ENCODE measurements around the gene OR6T1.

The OR6T1 gene, protein sequence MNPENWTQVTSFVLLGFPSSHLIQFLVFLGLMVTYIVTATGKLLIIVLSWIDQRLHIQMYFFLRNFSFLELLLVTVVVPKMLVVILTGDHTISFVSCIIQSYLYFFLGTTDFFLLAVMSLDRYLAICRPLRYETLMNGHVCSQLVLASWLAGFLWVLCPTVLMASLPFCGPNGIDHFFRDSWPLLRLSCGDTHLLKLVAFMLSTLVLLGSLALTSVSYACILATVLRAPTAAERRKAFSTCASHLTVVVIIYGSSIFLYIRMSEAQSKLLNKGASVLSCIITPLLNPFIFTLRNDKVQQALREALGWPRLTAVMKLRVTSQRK

DNA sequence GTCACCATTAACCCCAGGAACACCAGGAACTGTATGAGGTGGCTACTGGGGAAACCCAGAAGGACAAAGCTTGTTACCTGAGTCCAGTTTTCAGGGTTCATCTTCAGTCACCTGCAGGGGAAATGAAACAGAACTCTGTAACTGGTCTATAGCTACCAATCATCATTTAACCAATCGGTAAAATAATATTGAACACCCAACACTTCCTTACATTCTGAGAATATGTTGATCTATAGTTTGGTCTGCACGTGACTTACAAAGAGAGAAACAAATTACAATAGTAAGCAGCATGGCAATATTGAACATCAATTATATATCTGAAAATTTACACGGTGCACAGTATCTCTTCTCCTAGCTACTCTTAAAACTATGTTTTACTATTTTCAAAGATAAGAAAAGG, at the start of gene OR6T1:
Gene OR6T1, minus strand, starts transcription at position 101 of the 400 bp plus-strand sequence. Its CDS starts 0 bp downstream, at position 101.
- no peak for TF ChIP-seq JUND (IDR thresholded peaks at IDR 0.05; ENCODE audit: low read depth)
- no peak for DNase-seq (ENCODE audit: low read depth in 1 of 2, low spot score in 1 of 2)
- in situ Hi-C loops (cut with HindIII; ENCODE audit: low pct_unique_long_range_greater_than_20kb, low sequenced_read_pairs), result no loop called here

DNA sequence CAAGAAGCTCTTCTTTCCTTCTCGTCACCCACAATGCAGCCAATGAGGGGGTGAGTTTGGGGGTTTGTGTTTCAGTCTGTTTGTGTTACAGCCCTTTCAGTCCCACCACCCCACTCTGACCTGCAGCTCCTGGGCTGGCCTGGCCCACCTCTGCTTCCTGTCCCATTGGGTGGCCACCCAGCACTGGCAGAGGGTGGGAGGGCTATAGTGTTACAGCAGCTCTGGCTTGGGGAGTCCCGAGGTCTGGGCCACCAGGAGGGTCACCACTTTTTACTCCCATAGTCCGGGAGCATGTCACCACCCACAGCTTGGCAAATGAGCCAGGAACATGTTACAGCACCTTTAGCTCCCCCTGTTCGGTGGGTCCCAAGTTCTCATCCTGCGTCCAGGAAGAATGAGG, 35.7 kb upstream of the OR6T1 start:
- TF ChIP-seq JUND (IDR thresholded peaks at IDR 0.05; ENCODE audit: low read depth), result no peak
- in situ Hi-C loops (cut with HindIII; ENCODE audit: low pct_unique_long_range_greater_than_20kb, low sequenced_read_pairs), result no loop called here

DNA sequence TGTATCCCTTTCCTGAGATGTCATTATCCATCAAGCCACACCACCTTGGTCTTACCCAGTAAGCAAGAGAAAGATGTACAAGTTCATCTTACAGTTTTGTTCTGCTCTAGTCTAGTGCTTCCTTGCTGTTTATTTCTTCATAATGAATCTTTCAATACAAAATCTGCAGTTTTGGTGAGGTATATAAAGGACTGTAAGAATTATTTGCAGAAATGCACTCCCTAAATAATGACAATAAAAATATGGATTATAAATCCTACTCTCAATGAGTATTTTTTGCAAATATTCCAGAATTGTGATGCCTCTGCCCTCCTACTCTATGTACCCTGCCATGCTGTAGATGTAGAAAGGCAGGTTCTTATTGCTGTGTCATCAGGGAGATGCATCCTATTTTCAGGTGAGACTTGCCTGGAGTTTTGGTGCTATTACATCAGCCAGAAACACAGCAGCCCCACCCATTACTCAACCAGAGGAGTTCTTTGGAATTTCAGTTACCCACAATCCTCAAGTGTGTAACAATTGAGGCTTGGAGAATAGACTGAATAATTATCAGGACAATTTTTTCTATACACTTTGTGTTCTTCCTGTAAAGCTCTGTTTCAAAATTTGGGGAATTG, 34.2 kb upstream of the OR6T1 start, which contains the start of gene OR10S1:
Gene OR10S1, minus strand, starts transcription at position 51 of the 617 bp plus-strand sequence. CDS start 117 bp downstream, outside the sequence.
- in situ Hi-C loops (cut with HindIII; ENCODE audit: low pct_unique_long_range_greater_than_20kb, low sequenced_read_pairs), result no loop called here
- DNase-seq (ENCODE audit: low read depth in 1 of 2, low spot score in 1 of 2), result no peak
- TF ChIP-seq JUND (IDR thresholded peaks at IDR 0.05; ENCODE audit: low read depth), result no peak

More for the DNA sequence above, 35.7 kb upstream of the OR6T1 start:
- DNase-seq (ENCODE audit: low read depth in 1 of 2, low spot score in 1 of 2), result no peak

DNA sequence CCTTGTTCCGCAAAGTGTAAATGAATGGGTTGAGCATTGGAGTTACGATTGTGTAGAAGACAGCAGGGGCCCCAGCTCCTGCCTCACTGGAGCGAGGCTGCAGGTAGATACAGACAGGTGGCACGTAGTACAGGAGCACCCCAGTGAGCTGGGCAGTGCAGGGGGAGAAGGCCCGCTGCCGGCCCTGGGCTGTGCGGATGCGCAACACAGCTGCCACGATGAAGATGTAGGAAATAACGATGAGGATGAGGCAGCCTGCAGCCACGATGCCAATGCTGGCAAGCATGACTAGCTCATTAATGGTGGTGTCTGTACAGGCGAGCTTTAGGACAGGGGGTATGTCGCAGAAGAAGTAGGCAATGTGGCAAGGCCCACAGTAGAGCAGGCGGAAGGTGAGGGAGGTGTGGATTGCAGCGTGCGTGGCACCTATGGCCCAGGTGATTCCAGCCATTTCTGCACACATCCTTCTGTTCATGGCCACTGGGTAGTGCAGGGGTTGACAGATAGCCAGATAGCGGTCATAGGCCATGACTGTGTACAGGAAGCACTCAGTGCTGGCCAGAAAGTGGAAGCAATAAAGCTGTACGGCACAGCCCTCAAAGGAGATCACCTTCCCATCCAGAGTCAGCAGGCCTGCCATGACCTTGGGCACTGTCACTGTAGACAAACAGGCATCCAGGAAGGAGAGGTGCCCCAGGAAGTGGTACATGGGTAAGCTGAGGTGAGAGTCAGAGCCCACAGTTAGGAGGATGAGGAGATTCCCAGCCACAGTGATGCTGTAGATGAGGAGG, 33.3 kb upstream of the OR6T1 start:
- TF ChIP-seq JUND (IDR thresholded peaks at IDR 0.05; ENCODE audit: low read depth), result no peak
- DNase-seq (ENCODE audit: low read depth in 1 of 2, low spot score in 1 of 2), result no peak
- in situ Hi-C loops (cut with HindIII; ENCODE audit: low pct_unique_long_range_greater_than_20kb, low sequenced_read_pairs), result no loop called here

DNA sequence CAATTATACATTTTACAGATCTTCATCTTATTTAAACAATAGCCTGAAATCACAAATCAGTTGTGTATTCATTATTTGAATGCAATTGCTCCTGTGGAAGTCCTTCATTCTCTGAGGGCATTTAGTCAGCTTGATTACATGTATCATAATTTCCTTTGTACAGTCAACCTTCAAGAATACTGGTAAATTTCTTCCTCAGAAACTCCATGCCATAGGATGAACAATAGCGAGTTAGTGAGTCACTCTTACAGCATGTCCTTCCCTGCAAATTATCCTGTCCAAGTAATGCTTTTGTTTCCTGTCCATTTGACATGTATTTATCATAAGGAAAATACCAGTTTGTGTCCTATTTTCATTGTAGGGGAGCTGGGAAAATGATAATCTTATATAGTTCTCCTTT, 30.2 kb upstream of the OR6T1 start:
- TF ChIP-seq JUND (IDR thresholded peaks at IDR 0.05; ENCODE audit: low read depth), result no peak
- DNase-seq (ENCODE audit: low read depth in 1 of 2, low spot score in 1 of 2), result no peak
- in situ Hi-C loops (cut with HindIII; ENCODE audit: low pct_unique_long_range_greater_than_20kb, low sequenced_read_pairs), result no loop called here

DNA sequence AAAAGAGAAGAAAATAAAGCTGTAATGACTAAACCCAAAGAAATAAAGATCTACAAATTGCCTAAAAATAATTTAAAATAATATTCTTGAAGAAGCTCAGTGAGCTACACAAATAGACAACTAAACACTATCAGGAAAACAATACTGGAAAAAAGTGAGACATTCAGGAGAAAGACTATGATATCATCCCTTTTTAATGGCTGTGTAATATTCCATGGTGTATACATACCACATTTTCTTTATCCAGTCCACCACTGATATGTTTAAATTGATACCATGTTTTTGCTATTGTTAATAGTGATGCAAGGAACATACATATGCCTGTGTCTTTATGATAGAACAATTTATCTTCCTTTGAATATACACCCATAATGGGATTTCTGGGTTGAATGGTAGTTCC, 13.1 kb upstream of the OR6T1 start:
- no peak for DNase-seq (ENCODE audit: low read depth in 1 of 2, low spot score in 1 of 2)
- in situ Hi-C loops (cut with HindIII; ENCODE audit: low pct_unique_long_range_greater_than_20kb, low sequenced_read_pairs), result no loop called here
- no peak for TF ChIP-seq JUND (IDR thresholded peaks at IDR 0.05; ENCODE audit: low read depth)

DNA sequence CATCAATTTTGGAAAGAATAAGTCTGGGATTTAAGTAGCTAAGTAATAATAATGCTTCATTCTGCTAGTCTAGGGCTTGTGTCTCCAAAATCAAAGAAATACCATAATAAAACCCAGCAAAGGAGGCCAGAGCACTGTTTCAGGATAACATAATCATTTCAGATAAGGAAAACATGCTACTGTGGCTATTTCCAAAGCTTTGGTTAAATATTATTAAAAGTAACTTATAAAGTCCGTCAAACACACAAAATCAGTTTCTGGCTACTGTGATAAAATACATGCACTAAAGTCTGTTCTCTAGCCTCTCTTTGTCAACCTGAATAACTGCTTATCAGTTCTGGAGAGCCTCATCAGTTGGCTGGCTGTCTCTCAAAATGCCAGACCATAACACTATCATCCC, 1.5 kb upstream of the OR6T1 start:
- TF ChIP-seq JUND (IDR thresholded peaks at IDR 0.05; ENCODE audit: low read depth), result no peak
- DNase-seq (ENCODE audit: low read depth in 1 of 2, low spot score in 1 of 2), result no peak
- in situ Hi-C loops (cut with HindIII; ENCODE audit: low pct_unique_long_range_greater_than_20kb, low sequenced_read_pairs), result no loop called here

DNA sequence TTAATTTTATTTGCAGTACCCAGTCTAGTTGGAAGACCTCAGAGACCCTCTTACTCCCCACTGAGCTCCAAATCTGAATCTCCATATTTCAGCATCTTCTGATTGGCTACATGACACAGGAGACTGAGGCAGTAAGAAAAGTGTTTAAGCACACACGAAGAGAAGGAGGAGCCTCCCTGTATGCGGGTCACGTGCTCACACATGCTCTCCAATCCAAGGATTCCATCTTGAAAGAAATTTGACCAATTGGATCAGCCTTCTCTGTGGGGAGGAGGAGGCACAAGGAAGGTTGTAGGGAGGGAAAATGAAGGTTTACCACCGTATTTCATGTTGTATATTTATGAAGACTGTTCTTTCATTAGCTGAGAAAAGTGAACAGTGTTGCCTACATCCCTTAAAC, 1.2 kb downstream of the OR6T1 start:
- in situ Hi-C loops (cut with HindIII; ENCODE audit: low pct_unique_long_range_greater_than_20kb, low sequenced_read_pairs), result no loop called here
- TF ChIP-seq JUND (IDR thresholded peaks at IDR 0.05; ENCODE audit: low read depth), result no peak
- DNase-seq (ENCODE audit: low read depth in 1 of 2, low spot score in 1 of 2), result no peak

DNA sequence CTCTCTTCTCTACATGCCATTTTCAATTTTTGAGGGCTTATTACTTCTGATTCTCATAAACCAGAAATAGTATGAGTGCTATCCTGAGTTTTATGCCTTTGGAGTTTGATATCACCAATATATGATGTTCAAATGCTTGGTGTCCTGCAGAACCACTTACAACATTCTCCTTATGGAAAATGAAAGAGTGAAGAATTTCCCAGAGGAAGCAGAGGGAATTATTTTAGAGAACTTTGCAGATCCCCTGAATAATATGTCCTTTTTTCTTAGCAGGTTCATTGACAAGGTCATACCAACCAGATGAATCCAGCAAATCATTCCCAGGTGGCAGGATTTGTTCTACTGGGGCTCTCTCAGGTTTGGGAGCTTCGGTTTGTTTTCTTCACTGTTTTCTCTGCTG, 4.3 kb downstream of the OR6T1 start, which contains the start of gene OR4D5:
Gene OR4D5, plus strand, starts transcription at position 301 of the 400 bp plus-strand sequence. Its CDS starts 0 bp downstream, at position 301.
- TF ChIP-seq JUND (IDR thresholded peaks at IDR 0.05; ENCODE audit: low read depth), result no peak
- in situ Hi-C loops (cut with HindIII; ENCODE audit: low pct_unique_long_range_greater_than_20kb, low sequenced_read_pairs), result no loop called here
- no peak for DNase-seq (ENCODE audit: low read depth in 1 of 2, low spot score in 1 of 2)

DNA sequence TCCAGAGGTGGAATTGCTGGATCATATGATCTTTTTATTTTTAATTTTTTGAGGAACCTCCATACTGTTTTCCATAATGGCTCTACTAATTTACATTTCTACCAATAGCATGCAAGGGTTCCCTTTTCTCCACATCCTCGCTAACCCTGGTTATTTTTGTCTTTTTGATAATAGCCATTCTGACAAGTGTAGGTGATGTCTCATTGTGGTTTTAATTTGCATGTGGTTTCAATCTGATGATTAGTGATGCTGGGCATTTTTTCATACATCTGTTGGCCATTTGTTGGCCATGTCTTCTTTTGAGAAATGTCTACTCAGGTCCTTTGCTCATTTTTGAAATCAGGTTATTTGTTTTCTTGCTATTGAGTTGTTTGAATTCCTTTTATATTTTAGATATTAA, 19.6 kb downstream of the OR6T1 start:
- no peak for DNase-seq (ENCODE audit: low read depth in 1 of 2, low spot score in 1 of 2)
- TF ChIP-seq JUND (IDR thresholded peaks at IDR 0.05; ENCODE audit: low read depth), result no peak
- in situ Hi-C loops (cut with HindIII; ENCODE audit: low pct_unique_long_range_greater_than_20kb, low sequenced_read_pairs), result no loop called here

DNA sequence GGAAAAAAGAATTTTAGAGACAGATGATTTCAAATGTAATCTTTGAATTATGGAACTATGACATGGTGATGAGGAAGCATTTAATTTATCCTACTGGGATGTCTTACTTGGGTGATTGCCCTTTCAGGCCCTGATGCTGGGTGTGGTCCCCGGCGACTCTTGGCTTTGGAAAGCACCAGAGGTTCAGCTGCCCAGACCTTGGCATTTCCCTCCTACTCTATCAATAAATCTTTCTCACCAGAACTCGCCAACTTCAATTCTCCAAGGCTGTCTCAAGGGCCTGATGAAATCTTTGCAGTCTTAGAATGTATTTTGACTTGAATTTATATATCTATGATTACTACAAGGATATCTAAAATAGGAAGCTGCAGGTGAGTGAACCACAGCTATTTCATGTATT, 22.7 kb downstream of the OR6T1 start:
- TF ChIP-seq JUND (IDR thresholded peaks at IDR 0.05; ENCODE audit: low read depth), result no peak
- no peak for DNase-seq (ENCODE audit: low read depth in 1 of 2, low spot score in 1 of 2)
- in situ Hi-C loops (cut with HindIII; ENCODE audit: low pct_unique_long_range_greater_than_20kb, low sequenced_read_pairs), result no loop called here

DNA sequence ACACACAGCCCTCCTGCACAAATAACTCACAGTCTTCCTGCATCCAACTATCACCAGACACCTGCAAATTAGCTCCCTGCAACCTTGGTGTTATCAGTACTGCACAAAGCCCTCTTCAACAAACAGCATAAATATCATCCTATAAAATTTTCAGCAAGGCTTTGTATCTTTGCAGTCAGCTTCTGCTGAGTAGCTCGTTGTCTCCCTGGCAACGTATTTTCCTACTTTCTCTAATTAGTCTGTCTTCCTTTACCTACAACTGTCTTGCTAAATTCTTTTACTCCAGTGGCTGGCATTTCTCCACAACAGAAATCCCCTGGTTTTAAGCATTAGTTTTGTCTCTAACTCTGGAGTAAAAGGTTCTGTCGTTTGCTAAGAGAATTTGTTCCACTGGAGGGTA, 37.8 kb downstream of the OR6T1 start:
- in situ Hi-C loops (cut with HindIII; ENCODE audit: low pct_unique_long_range_greater_than_20kb, low sequenced_read_pairs), result no loop called here
- no peak for TF ChIP-seq JUND (IDR thresholded peaks at IDR 0.05; ENCODE audit: low read depth)
- no peak for DNase-seq (ENCODE audit: low read depth in 1 of 2, low spot score in 1 of 2)

DNA sequence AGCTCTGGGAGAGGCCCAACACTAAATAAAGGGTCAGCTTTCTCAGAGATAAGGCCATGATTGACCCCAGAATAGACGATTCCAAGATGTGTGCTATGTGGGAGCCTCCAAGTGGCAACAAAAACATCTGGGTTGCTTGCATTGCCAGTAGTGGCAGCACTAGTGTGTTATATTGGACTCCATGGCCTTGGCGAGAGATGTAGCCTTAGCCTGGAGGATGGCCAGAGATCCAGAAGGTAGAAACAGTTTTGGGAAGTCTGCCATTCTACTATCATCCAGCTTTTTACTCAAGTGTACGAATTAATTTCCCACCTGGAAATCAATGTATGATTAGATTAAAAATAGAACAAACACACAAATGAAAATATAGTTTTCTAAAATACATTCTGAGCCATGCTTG, 38.7 kb downstream of the OR6T1 start:
- no peak for TF ChIP-seq JUND (IDR thresholded peaks at IDR 0.05; ENCODE audit: low read depth)
- no peak for DNase-seq (ENCODE audit: low read depth in 1 of 2, low spot score in 1 of 2)
- in situ Hi-C loops (cut with HindIII; ENCODE audit: low pct_unique_long_range_greater_than_20kb, low sequenced_read_pairs), result no loop called here
